Jurkat, Clone E6-1 (cell line): Measurements from ENCODE around the gene IQSEC1.

Source experiments
- DNase-seq: peaks from one replicate; pipeline ENCODE4 v3.0.0-alpha.2; 2011; ENCODE audit warnings: low read depth, low spot score
- H3K4me3 ChIP-seq: 2 replicates; pipeline ENCODE4 v1.5.1; 2011; ENCODE audit warnings: mild to moderate bottlenecking, low read length, control low read depth, moderate library complexity

Gene IQSEC1

DNA sequence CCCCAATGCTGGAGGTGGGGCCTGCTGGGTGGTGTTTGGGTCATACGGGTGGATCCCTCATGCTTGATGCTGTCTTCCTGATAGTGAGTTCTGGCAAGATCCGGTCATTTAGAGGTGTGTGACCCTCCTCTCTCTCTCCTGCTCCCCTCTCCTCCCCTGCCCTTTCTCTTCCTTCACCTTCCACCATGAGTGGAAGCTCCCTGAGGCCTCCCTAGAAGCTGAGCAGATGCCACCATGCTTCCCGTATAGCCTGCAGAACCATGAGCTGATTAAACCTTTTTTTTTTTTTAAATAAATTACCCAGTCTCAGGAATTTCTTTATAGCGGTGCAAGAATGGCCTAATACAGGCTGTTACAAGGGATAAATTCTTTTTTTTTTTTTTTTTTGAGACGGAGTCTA lies 36.3 kb upstream of the IQSEC1 start:
- no peak for DNase-seq
- no peak overlapping the region for H3K4me3 ChIP-seq

DNA sequence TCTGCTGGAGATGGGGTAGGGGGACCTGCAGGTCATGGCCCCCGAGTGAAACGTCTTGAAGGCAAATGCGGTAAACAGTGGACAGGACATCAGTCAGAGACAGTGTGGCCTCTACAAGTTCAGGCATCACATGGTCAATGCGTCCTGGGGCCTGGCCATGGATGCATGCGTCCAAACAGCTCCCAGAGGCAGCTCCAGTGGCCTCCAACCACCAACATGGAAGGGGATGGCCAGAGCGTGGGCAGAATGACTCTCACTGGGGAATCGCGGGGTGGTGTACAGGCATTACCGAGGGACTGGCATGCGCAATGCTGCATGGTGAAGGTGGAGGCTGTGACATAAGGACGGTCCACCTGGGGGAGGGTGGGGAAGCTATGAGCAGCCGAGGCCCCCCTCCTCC lies 35.6 kb upstream of the IQSEC1 start:
- DNase-seq = no peak
- no peak overlapping the region for H3K4me3 ChIP-seq

DNA sequence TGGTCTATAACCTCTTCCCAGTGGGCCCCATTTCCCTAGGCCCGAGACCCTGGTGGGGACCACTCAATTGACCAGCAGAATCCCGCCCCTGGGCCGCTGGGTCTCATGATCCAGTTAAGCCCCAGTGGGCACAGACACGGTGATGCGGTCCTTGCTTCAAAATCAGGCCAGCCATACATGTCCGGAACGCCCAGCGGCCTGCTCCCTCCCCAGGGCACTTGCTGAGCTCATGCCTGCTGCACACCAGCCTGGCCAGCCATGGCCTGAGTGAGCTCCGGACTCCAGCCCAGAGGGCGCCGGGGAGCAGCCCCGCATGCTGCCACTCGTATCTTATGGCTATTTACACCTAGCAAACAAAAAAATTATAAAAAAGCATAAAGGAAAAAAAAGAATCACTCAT lies 34.4 kb upstream of the IQSEC1 start:
- no peak overlapping the region for H3K4me3 ChIP-seq
- DNase-seq = no peak

DNA sequence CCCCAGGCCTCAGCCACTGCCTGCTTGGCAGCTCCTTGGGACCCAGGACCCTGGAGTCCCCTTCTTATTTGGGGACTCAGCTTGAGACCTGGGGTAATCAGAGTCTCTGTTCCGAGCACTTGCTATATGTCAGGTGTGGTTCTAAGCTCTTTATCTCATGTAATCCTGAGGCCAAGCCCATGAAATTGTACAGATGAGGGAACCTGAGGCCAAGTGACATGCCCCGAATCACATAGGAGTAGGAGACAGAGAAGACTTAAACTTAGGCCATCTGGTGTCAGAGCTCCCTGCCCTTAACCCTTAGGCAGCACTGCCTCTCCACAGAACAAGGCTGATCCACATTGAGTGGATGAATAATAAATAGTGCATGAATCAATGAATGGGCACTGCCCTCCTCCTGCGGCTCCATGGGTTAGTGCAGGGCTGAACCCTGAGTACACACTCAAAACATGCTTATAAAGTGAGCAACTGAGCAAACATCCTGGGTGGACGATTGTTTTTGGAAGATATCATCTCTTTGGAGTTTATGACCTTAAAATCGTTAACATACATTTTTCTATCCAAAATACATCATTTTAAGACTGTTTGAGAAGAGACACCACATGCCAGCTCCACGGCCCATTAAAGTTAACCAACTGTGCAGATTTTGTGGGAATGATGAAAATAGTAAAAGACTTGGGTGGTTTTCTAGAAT lies 33.2 kb upstream of the IQSEC1 start:
- no peak overlapping the region for H3K4me3 ChIP-seq
- no peak for DNase-seq

DNA sequence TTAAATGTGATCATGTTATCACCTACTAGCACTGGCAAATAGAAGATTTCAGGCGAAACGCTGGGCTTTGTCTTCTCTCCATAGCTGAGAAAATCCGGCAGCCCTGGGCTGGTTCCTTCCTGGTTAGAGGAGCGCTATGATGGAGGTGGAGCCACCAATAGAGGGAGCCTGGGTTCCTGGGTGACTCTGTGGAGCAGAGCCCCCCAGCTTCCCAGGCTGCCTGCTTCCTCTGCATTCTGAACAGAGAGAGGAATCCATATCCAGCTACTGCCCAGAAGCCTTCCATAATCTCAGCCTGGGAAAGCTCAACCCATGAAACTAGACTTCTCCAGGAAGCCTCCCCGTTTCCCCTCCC lies 32.6 kb upstream of the IQSEC1 start:
- no peak for DNase-seq
- no peak overlapping the region for H3K4me3 ChIP-seq

DNA sequence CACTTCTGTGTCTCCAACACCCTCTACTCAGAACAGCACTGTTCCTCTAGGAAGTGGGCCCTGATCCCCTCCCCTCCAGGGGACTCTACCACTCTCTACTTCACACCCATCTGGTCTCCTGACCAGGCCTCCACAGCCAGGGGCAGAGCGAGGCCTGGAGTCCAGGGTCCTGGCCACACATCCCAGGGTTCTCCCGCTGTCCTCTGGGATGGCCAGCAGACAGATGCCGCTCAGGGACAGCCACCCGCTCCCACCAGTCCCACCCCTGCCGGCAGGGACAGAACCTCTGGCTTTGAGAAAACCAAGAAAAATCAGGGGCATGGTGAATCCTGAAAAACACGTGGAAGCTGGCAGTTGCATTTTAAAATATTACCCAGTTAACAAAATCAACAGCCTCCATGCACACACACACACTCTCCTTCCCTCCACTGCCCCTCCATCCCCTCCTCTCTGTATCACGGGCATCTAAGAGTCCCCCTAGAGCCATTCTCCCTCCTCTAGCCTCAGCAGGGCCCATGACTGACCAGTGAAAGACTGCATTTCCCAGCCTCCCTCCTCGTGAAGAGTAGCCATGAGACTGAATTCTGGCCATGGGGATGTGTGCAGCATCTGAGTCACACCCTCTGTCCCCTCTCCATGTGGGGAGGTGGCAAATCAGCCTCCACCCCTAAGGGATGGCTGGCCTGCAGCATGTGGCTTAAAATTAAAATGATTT lies 32.1 kb upstream of the IQSEC1 start:
- DNase-seq = no peak
- no peak overlapping the region for H3K4me3 ChIP-seq

DNA sequence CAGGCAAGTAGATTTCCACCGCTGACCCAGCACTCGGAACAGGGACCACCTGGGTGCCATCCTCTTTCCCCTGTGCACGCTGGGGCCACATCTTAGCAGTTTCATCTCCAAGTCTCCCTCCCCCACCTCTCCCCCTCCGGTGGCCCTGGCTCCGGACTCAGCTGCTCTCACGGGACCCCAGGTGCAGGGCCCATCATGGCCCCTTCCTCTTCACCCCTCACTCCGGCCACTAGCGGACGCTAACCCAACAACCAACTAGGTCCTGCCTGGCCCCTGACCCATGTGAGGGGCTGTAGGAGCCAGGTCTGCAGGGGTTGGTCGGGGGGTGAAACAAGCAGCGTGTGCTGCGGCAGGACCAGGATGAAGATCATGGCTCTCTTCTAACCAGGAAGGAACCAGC lies 31.3 kb upstream of the IQSEC1 start:
- H3K4me3 ChIP-seq = no peak overlapping the region
- DNase-seq = no peak

DNA sequence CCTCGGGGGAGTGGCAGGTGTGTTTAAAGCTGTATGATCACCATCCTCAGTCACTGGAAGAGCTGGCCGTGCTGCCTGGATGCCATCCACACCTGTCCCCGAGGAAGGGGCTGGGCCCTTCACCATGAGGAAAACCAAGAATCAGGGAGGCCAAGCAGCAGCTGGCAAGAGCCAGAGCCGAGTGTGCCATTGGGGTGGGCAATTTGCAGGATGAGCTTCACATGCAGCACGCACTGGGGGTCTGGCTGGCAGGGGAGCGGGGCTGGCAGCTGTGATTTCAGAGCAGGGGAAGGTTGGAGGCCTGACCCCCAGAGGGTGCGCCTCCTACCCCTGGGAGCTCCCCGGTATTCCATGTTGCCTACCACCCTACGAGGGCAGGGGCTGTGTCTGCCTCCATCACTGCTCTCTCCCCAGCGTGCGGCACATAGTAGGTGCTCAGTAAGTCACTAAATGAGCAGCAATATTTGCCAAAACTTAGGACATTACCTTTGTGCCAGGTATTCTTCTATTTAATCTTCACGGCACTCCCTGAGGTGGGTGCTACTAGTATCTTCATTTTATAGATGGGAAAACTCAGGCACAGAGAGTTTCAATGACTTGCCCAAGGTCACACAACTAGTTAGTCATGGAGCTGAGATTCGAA lies 30.3 kb upstream of the IQSEC1 start:
- no peak for DNase-seq
- H3K4me3 ChIP-seq = no peak overlapping the region

DNA sequence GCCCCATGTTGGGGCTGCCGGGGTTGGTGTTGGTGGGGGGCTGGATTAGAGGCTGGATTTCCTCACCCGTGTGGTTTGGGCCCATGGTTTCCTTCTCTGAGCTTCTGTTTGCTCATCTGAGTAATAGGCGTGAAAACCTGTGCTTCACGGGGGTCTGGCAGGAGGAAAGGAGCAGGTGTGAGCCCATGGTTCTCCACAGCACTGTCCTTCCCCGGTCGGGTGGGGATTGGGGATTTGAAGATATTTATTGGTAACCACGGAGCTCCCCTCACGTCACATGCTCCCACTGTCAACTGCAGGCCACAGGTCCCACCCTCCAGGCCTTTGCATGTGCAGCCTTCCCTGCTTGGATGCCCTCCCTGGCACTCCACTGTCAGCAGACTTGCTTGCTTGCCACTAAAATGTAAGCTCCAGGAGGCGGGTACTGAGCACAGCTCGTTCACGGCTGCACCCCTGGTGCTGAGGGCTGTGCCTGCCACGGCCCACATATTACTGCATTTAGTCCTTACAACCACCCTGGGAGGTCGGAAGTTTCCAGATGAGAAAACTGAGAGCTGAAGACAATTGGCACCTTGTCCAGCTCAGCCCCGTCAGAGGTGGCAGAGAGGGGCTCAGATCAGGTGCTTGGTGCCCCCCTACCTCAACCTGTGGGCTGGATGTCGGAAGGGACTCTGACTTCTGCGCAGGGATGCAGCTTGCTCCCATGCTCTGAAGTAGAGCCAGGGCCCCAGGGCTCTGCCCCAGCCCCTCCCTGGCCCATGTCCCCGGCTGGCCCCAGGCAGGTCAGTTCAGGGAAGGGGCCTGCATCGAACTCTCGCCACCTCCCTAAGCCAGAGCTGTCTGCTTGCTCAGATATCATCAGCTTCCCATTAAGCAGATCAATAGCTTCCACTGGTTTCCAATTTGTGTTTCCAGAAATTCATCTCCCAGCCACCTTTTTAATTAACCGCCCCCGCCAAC lies 29.4 kb upstream of the IQSEC1 start:
- no peak overlapping the region for H3K4me3 ChIP-seq
- DNase-seq = no peak

DNA sequence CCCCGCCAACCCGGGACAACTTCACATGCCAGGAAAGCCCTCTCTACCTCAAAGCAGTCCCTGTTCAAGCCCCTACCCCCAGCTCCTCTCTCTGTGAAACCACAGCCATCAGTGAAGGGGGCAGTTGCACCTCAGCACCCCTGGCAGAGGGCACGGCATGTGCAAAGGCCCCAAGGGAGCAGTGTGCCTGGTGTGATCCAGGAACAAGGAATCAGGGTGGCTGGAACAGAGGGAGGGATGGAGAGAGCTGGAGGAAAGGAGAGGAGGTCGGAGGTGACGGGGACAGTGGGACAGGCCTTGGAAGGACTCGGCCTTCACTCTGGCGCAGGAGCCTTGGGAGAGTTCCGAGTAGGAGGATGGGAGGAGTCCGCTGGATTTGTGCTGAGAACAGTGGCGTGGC lies 26.5 kb upstream of the IQSEC1 start:
- no peak overlapping the region for H3K4me3 ChIP-seq
- DNase-seq = no peak

DNA sequence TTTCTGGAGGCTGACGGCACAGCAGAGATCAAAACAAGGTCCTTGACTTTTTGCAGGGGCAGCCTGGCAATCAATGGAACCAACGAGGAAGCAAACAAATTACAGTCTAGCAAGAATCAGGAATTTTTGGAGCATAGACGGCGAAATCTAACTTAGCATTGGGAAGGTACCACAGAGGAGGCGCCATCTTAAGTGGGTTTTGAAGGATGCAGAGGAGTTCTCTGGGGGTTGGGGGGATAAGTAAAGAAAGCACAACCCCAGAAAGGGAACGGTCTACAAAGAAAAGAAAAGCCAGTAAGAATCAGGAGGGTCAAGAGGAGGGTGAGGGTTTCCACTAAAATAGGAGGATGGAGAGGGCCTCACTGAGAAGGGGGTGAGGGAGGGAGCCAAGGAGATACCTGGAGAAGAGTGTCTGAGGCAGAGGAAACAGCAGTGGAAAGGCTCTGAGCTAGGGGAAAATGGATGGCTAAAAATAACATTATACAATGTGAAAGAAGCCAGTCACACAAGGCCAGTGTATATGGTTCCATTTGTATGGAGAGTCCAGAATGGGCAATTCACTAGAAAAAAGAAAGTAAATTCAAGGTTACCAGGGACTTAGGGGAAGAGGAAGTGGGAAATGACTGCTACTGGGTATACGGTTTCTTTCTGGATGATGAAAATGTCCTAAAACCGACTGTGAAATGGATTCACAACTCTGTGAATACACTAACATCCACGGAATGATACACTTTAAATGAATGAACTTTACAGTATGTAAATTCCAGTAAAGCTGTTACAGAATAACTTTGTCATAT lies 25.2 kb upstream of the IQSEC1 start:
- H3K4me3 ChIP-seq = no peak overlapping the region
- DNase-seq = no peak

DNA sequence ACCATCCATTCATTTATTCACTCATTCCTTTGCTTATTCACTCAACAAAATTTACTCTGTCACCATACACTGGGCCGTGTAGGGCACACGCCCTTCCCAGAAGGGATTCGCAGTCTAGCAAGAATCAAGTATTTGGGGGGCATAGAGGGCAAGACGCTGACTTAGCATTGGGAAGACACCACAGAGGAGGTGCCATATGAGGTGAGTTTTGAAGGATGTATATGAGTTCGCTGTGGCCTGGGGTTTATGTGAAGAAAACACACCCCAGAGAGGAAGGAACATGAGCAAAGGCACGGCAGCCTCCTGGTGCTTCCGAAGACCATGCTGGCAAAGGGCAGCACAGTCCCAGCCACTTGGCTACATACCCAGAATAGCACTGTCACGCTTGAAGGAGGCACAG lies 23.1 kb upstream of the IQSEC1 start:
- no peak overlapping the region for H3K4me3 ChIP-seq
- DNase-seq = no peak

DNA sequence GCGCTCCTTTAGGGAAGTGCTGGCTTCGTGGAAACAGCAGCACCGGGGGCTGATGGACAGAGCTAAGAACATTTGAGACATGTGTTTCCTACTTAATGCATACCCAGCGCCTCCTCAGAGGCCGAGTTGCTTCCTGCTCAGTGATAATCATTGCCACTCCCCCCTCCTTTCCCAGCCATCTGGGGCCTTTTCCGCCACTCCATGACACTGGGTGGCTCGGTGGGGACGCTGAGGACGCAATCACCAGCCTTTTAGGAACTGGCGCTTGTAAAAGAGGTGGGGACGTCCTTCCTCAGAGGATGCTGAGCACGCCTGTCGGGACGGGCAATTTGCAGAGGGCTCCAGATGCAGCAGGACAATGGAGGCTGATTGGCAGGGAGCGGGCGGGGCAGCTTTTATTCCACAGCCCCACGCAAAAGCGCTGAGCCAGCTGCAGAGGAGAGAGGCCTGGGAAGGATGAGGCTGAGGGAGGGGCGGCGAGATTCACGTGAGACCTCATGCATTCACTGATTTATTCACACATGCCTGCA lies 22.2 kb upstream of the IQSEC1 start:
- H3K4me3 ChIP-seq = no peak overlapping the region
- no peak for DNase-seq

DNA sequence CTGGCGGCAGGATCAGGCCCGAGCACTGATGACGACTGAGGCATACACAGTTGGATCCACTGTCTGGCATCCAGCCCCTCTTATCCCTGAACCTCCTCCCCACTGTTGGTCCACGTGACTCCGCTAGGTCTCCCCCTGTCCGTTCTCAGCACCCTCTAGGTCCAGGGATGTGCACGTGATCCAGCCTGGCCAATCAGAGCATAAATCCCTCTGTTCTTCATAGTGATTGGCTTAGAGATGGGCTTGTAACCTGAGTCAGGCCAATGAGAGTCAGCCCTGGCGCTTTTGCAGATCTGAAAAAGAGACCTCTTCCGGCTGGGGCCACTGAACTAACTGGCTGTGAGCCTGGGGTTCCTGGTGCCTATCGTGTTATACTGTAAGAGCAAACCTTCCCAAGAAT lies 20.5 kb upstream of the IQSEC1 start:
- DNase-seq = peak; percentile 45
- no peak overlapping the region for H3K4me3 ChIP-seq

DNA sequence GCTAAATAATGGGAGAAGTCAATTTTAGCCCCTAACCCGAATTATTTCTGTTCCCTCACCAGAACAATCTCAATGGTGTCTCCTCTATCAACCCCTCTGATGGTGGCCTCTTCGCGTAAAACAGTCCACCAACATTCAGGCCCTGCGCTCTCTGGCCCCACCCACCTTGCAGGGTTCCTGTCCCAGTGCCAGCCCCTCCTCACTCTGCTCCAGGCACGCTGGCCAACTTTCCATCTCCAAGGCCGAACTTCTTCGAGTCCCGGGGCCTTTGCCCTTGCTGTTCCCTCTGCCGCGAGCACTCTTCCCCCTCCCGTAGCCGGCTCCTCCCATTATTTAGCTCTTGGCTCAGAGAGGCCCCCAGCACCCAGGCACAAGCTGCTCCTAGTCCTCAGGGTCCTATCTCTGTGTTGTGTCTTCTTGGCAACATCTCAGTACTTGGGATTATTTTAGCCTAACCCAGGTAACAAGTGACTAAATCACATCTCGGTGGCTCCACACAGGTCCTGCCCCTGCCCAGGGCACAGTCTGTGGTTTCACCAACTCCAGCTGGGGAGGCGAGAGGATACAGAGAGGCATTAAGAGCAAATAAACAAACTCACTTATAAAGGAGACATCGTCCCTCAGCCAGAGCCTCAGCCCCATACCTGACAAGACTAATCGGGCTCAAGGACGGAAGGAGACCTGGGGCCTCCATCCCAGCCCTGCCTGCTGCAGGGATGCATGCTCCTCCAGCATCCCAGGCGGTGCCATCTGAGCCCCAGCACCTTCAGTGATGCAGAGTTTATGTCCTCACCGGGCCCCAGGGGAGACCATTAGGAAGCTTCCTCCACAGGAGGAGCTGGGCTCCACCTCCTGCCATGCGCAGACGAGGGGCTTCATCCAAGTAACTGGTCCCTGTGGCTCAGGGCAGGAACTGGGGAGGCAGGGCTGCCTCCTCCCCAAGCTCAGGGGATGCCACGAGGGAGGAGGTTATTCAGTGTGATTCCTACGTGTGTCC lies 19.7 kb upstream of the IQSEC1 start:
- DNase-seq = no peak
- no peak overlapping the region for H3K4me3 ChIP-seq

DNA sequence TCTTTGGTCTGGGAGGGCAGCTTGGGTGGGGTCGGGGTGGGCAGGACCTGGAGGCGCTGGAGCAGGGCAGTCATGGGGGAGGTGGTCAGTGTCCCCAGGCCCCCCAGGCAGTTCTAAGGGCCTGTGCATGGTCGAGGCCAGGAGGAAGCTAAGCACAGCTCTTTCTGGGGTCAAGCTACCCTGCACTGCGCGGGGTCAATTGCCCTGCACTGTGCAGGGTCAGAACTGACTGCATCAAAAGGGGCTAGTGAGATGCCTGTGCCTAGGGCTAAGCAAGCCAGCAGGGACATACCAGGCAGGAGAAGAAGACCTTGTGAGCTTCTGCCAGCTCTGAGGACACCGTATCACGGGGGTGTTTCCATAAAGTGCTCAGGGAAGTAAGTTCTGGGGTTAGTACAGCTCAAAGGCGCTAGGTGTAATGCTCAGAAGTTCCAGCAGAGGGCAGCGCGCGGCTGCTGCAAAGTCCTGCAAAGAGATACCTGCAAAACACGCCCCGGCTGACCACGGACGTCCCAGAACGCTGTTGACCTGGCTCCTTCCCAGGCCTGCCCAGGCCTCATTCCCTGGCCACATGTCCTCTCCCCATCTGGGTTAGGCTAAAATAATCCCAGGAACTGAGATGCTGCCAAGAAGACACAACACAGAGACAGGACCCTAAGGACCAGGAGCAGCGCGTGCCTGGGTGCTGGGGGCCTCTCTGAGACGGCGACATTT lies 18.8 kb upstream of the IQSEC1 start:
- peak; percentile 71 for DNase-seq
- H3K4me3 ChIP-seq = no peak overlapping the region
